ENCODE measurements around the gene FOSL2. TPM values are rescaled to one million over a fixed set of nuclear protein-coding genes. Genes with fewer than 3 reads are reported as not detected.

FOSL2 gene
- total RNA-seq, 2 donors from 2014 or later, result 44.5 to 52.5 TPM

- Mint-ChIP-seq H3K4me1 (ENCODE audit: low read depth in 2 of 2) (peaks cover 28 to 41% of the 10 kb centered on the region in 2 donors), H3K27ac (peak overlapping the region in 1 of 2 donors; percentile 84), H3K36me3 (peaks cover 6% of the 10 kb centered on the region), H3K27me3 (no peaks in the 10 kb centered on the region), H3K9me3 (no peaks in the 10 kb centered on the region), H3K4me3 (peak overlapping the region; percentile 91)
- ATAC-seq, result no peak
- DNase-seq (ENCODE audit: low spot score), result no peak
These were observed 3.0 kb upstream of the FOSL2 start for GRCh38 chr2:28389399-28390240.

DNA sequence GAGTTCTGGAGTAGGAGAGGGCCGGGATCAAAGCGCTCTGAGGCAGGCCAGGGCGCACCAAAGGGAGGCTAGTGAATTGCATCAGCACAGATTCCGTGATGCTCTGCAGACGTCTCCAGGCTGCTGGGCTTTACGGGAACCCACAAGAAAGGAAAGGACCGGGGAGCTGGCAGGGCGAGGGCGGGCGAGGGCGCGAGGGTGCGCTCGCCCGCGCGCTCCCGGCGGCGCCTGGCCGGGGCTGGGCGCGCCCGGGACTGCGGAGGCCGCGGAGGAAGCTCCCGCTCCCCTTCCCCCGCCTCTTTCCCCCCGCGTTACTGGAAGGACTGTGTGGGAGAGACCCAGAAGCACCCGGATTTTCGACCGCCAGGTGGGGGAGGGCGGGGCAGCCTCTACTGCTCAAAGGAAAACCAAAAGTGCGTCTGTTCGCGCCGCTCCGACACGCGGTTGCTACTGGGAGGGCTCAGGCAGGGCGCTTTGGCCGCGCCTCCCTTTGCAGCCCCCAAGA is 2.4 kb upstream of the FOSL2 start:
- peaks cover 6% of the 10 kb centered on the region for H3K36me3 Mint-ChIP-seq
- no peaks in the 10 kb centered on the region for H3K9me3 Mint-ChIP-seq
- H3K4me1 Mint-ChIP-seq (ENCODE audit: low read depth in 2 of 2), result peaks cover 28 to 41% of the 10 kb centered on the region in 2 donors
- peak overlapping the region in 1 of 2 donors; percentile 84 for H3K27ac Mint-ChIP-seq
- no peaks in the 10 kb centered on the region for H3K27me3 Mint-ChIP-seq
- H3K4me3 Mint-ChIP-seq, result peak overlapping the region; percentile 91
- peak; percentile 51 to 59 for ATAC-seq
- DNase-seq (ENCODE audit: low spot score), result peak; percentile 89

- DNase-seq (ENCODE audit: low spot score), result no peak
- no peak for ATAC-seq
- H3K9me3 Mint-ChIP-seq, result no peaks in the 10 kb centered on the region
- H3K36me3 Mint-ChIP-seq, result peaks cover 6% of the 10 kb centered on the region
- peak overlapping the region in 1 of 2 donors; percentile 84 for H3K27ac Mint-ChIP-seq
- no peaks in the 10 kb centered on the region for H3K27me3 Mint-ChIP-seq
- peaks cover 28 to 41% of the 10 kb centered on the region in 2 donors for H3K4me1 Mint-ChIP-seq (ENCODE audit: low read depth in 2 of 2)
- H3K4me3 Mint-ChIP-seq, result peak overlapping the region; percentile 91
These were observed 1.7 kb upstream of the FOSL2 start for GRCh38 chr2:28390746-28391563.

DNA sequence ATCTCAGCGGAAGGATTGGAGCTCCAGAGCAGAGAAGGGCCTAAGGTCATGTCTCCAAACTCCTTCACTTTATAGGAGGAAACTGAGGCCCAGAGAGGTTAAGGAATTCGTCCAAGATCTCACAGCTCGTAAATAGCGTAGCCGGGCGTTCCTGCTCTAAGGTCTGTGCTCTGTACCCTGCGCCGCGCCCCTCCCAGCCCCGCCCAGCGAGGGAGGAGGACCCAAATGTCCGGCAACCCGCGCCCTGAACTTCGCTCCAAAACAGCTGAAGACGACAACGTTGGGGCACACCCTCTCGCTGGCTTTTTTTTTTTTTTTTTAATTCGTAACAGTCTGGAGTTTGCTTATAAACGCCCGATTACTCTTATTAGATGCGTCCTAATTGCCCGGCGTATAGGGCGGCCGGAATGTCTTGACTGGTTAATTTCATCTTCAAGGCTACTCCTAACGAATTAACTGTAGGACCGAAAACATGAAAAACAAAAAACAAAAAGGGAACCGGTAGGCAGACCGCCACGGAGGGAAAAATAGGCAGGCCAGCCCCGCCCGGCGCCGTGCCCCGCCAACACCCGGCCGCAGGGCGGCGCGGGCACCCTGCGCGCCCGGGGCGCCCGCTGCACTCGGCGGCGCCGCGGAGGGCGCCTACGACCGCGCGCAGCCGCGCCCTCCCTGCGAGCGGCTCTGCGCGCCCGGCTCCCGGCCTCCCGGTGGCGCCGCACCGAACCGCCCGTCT is 928 bp upstream of the FOSL2 start:
- peak overlapping the region; percentile 91 for H3K4me3 Mint-ChIP-seq
- ATAC-seq, result peak; percentile 62 to 68

GRCh38 chr2:28393114-28393836 is 617 bp downstream of the FOSL2 start:
- Mint-ChIP-seq H3K4me3 (no peak overlapping the region), H3K4me1 (ENCODE audit: low read depth in 2 of 2) (peaks cover 22 to 35% of the 10 kb centered on the region in 2 donors), H3K36me3 (peaks cover 6% of the 10 kb centered on the region), H3K9me3 (no peaks in the 10 kb centered on the region), H3K27ac (peak overlapping the region in 1 of 2 donors; percentile 91), H3K27me3 (no peaks in the 10 kb centered on the region)
- ATAC-seq, result peak; percentile 8
- peak; percentile 73 for DNase-seq (ENCODE audit: low spot score)

More for the DNA sequence above, 928 bp upstream of the FOSL2 start:
- DNase-seq (ENCODE audit: low spot score), result peak; percentile 78
- no peaks in the 10 kb centered on the region for H3K27me3 Mint-ChIP-seq
- H3K36me3 Mint-ChIP-seq, result peaks cover 6% of the 10 kb centered on the region
- peak overlapping the region in 1 of 2 donors; percentile 84 for H3K27ac Mint-ChIP-seq
- H3K9me3 Mint-ChIP-seq, result no peaks in the 10 kb centered on the region
- peaks cover 28 to 41% of the 10 kb centered on the region in 2 donors for H3K4me1 Mint-ChIP-seq (ENCODE audit: low read depth in 2 of 2)

DNA sequence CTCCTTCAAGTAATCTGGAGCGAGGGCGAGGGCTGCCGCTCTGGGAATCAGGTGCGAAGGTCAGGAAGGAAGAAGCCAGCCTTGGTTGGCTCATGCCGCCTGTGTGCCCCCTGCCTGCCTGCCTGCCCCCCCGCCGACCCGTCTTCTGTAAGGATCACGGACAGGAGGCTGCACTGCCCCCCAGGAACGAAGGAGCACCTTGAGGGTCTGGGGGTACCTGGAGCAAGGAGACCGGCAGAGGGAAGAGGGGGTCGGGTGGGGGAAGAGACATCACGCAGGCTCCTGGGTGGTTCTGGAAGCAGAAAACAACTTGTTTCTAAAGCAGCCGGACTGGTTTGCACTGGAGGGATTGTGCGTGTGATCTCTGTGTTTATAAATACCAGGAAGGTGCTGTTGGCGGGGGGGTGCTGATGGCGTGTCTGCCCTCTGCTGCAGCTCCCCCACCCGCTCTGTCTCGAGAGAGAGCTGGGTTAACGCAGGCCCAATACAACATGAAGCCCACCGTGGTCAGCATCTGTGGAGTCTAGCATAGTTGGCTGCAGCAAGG is 1.7 kb downstream of the FOSL2 start:
- Mint-ChIP-seq H3K4me1 (ENCODE audit: low read depth in 2 of 2) (peaks cover 30 to 38% of the 10 kb centered on the region in 2 donors), H3K27ac (no peak overlapping the region), H3K27me3 (no peaks in the 10 kb centered on the region), H3K4me3 (no peak overlapping the region), H3K36me3 (peaks cover 6% of the 10 kb centered on the region), H3K9me3 (no peaks in the 10 kb centered on the region)
- DNase-seq (ENCODE audit: low spot score) (no peak), ATAC-seq (no peak)

- Mint-ChIP-seq H3K27me3 (no peaks in the 10 kb centered on the region), H3K4me3 (no peak overlapping the region), H3K27ac (no peak overlapping the region), H3K4me1 (ENCODE audit: low read depth in 2 of 2) (peaks cover 29 to 37% of the 10 kb centered on the region in 2 donors), H3K9me3 (no peaks in the 10 kb centered on the region), H3K36me3 (peaks cover 6% of the 10 kb centered on the region)
- DNase-seq (ENCODE audit: low spot score) (no peak), ATAC-seq (no peak)
These were observed 2.3 kb downstream of the FOSL2 start for GRCh38 chr2:28394997-28395333.

DNA sequence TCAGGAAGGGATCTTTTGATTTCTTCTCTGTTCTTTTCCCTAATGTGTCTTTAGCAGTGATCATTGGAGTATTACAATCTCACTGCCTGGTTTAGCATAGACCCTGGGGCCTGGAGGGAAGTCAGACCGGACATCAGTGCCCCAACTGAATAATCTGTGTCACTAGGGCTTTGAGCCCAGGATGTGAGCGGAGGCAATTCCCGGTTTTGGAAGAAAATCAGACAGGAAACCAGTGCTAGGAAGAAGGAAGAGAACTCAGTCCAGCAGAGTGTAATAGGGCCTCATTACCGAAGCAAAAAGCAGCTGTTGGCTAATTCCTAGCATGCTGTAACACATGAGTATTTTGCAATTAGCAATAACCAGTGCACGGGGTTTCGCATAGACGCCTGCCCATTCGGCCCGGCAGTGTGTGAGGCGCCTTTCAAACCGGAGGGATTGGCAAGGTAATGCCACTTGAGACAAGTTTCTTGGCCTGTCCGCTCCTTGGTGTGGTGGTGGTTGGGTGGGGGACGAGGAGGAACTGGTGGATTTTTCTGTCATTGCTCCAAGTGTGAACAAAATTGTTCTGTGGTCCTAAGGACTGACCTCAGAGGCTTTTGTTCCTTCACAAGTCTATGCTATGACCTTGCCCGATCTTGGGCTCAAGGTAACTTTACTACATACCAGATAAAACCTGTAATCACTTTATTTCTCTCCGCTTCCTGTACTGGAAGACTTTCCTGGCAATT is 2.8 kb downstream of the FOSL2 start:
- peaks cover 6% of the 10 kb centered on the region for H3K36me3 Mint-ChIP-seq
- ATAC-seq, result no peak

GRCh38 chr2:28397043-28397381 is 4.4 kb downstream of the FOSL2 start:
- no peaks in the 10 kb centered on the region for H3K27me3 Mint-ChIP-seq
- peaks cover 34 to 42% of the 10 kb centered on the region in 2 donors for H3K4me1 Mint-ChIP-seq (ENCODE audit: low read depth in 2 of 2)
- DNase-seq (ENCODE audit: low spot score) (no peak), ATAC-seq (no peak)
- no peak overlapping the region for H3K27ac Mint-ChIP-seq
- H3K36me3 Mint-ChIP-seq, result peaks cover 10% of the 10 kb centered on the region
- H3K4me3 Mint-ChIP-seq, result no peak overlapping the region
- H3K9me3 Mint-ChIP-seq, result no peaks in the 10 kb centered on the region

More for the DNA sequence above, 2.8 kb downstream of the FOSL2 start:
- H3K4me1 Mint-ChIP-seq (ENCODE audit: low read depth in 2 of 2), result peaks cover 32 to 40% of the 10 kb centered on the region in 2 donors
- H3K27ac Mint-ChIP-seq, result no peak overlapping the region
- H3K4me3 Mint-ChIP-seq, result no peak overlapping the region
- no peaks in the 10 kb centered on the region for H3K27me3 Mint-ChIP-seq
- DNase-seq (ENCODE audit: low spot score), result no peak
- no peaks in the 10 kb centered on the region for H3K9me3 Mint-ChIP-seq

DNA sequence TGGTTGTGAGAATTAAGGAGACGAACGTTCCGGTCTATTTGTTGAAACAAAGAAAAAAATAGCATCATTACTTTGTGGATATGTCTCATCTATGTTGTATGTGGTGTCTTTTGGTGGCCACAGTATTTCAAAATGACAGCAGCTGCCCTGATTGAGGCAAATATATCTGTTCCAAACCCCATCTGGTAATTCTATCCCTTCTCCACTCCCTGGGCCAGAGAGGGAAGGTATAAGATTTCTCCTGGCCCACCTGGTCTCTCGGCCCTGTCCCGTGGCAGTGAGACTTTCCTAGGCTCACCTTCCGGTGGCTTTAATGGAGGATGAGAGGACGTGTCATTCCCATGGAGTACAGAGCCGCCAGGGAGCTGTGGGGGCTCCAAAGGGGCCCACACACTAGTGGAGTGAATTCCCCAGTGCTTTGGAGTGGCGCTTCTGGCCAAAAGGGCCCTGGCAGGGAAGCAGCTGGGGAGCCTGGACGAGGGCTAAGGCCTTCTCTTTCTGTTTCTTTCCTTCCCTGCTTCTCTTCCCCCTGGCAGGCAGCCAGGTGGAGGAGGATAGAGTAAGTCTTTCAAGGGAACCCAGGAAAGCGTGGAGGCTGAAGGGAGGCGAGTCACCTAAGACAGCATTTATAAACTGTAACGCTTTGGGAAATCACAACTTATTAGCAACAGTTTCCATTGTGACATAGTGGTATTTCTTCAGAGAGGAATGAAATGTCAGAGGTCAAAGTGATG is 5.6 kb downstream of the FOSL2 start:
- ATAC-seq (no peak), DNase-seq (ENCODE audit: low spot score) (no peak)
- H3K27me3 Mint-ChIP-seq, result no peaks in the 10 kb centered on the region
- H3K36me3 Mint-ChIP-seq, result peaks cover 6% of the 10 kb centered on the region
- H3K4me1 Mint-ChIP-seq (ENCODE audit: low read depth in 2 of 2), result peaks cover 41 to 52% of the 10 kb centered on the region in 2 donors
- no peaks in the 10 kb centered on the region for H3K9me3 Mint-ChIP-seq
- no peak overlapping the region for H3K27ac Mint-ChIP-seq
- no peak overlapping the region for H3K4me3 Mint-ChIP-seq

GRCh38 chr2:28399289-28399688 is 6.6 kb downstream of the FOSL2 start:
- Mint-ChIP-seq H3K27me3 (no peaks in the 10 kb centered on the region), H3K4me3 (no peak overlapping the region), H3K36me3 (peaks cover 6% of the 10 kb centered on the region), H3K27ac (no peak overlapping the region), H3K9me3 (no peaks in the 10 kb centered on the region), H3K4me1 (ENCODE audit: low read depth in 2 of 2) (peaks cover 50 to 60% of the 10 kb centered on the region in 2 donors)
- DNase-seq (ENCODE audit: low spot score), result no peak
- ATAC-seq, result no peak

GRCh38 chr2:28399956-28400355 is 7.3 kb downstream of the FOSL2 start:
- no peak for DNase-seq (ENCODE audit: low spot score)
- Mint-ChIP-seq H3K27ac (no peak overlapping the region), H3K27me3 (no peaks in the 10 kb centered on the region), H3K9me3 (no peaks in the 10 kb centered on the region), H3K4me1 (ENCODE audit: low read depth in 2 of 2) (peaks cover 50 to 60% of the 10 kb centered on the region in 2 donors), H3K4me3 (no peak overlapping the region), H3K36me3 (peaks cover 6% of the 10 kb centered on the region)
- no peak for ATAC-seq
